ENCODE data around the gene DPEP2.
"Not testable (repeated sequence)": the region's sequence is repeated elsewhere in the genome, so short reads cannot be mapped to it uniquely, and the experiment has no call there.

Gene DPEP2

GRCh38 chr16:67975321-67976105 lies 23.8 kb downstream of the DPEP2 start:
- DNase-seq = no peak

- DNase-seq = not testable (repeated sequence)
Measured at GRCh38 chr16:67972285-67972684, 27.0 kb downstream of the DPEP2 start.

- DNase-seq = no peak
Measured at GRCh38 chr16:67971111-67971510, 28.2 kb downstream of the DPEP2 start.

- no peak for DNase-seq
Measured at GRCh38 chr16:67969254-67970039, 29.8 kb downstream of the DPEP2 start.

GRCh38 chr16:67968400-67969253 lies 30.7 kb downstream of the DPEP2 start, which contains the start of gene SLC12A4:
Gene SLC12A4, minus strand, starts transcription at chr16:67968637. Its CDS starts 84 bp downstream, at chr16:67968553.
- no peak for DNase-seq

- DNase-seq = no peak
Measured at GRCh38 chr16:67967958-67968399, 31.3 kb downstream of the DPEP2 start.

- no peak for DNase-seq
Measured at GRCh38 chr16:67967183-67967957, 31.9 kb downstream of the DPEP2 start.

GRCh38 chr16:67966549-67967182 lies 32.6 kb downstream of the DPEP2 start:
- DNase-seq = no peak

- DNase-seq = no peak
Measured at GRCh38 chr16:67965668-67966548, 33.4 kb downstream of the DPEP2 start.

- DNase-seq = no peak
Measured at GRCh38 chr16:67964477-67965131, 34.7 kb downstream of the DPEP2 start.

- DNase-seq = no peak
Measured at GRCh38 chr16:67963662-67964321, 35.5 kb downstream of the DPEP2 start.

- no peak for DNase-seq
Measured at GRCh38 chr16:67963292-67963661, 36.0 kb downstream of the DPEP2 start.

- DNase-seq = no peak
Measured at GRCh38 chr16:67962135-67962534, 37.1 kb downstream of the DPEP2 start.

- no peak for DNase-seq
Measured at GRCh38 chr16:67961551-67961957, 37.7 kb downstream of the DPEP2 start.

- DNase-seq = no peak
Measured at GRCh38 chr16:67959536-67960329, 39.6 kb downstream of the DPEP2 start.

GRCh38 chr16:67957622-67958021 lies 41.7 kb downstream of the DPEP2 start:
- no peak for DNase-seq

GRCh38 chr16:67954421-67955196 lies 44.7 kb downstream of the DPEP2 start:
- DNase-seq = no peak

Measured in NCI-H1930 (cell line).